Activated CD8-positive, alpha-beta memory T cell treated with anti-CD3 and anti-CD28 coated beads, Interleukin-2, amount 10 ng/mL, durations not matched to agents 7 days and 5 days (primary cell): ENCODE results near the gene VIPR2. TPM values are rescaled to one million over a fixed set of nuclear protein-coding genes. Genes with fewer than 3 reads are reported as not detected.
A peak's percentile ranks its signal among the peaks of the same experiment; 100 is the strongest.

Source experiments
- ATAC-seq: fragments of 150-1000 bp; cut with Tn5 transposase; one replicate; pipeline ENCODE4 v1.10.0; 2021; ENCODE audit warnings: moderate library complexity
- CTCF ChIA-PET: fragments of 350-600 bp; sonication (Branson Sonifier 250); formaldehyde crosslinking; loops from one replicate; lab custom pipeline; 2021; ENCODE audit warnings: antibody characterized with exemption; lab: Charles Lee
- DNase-seq: peaks from one replicate; pipeline ENCODE4 v3.0.0-alpha.2; 2020
- H3K27ac Mint-ChIP-seq: one replicate; pipeline ENCODE4 v1.8.0; 2021; ENCODE audit warnings: mild to moderate bottlenecking, mixed read lengths
- H3K27me3 Mint-ChIP-seq: one replicate; pipeline ENCODE4 v1.8.0; 2021; ENCODE audit warnings: mixed read lengths
- H3K36me3 Mint-ChIP-seq: one replicate; pipeline ENCODE4 v1.8.0; 2021; ENCODE audit warnings: mild to moderate bottlenecking, mixed read lengths
- H3K4me1 Mint-ChIP-seq: one replicate; pipeline ENCODE4 v1.8.0; 2021; ENCODE audit warnings: mixed read lengths
- H3K4me3 Mint-ChIP-seq: one replicate; pipeline ENCODE4 v1.8.0; 2021; ENCODE audit warnings: mild to moderate bottlenecking, moderate library complexity, mixed read lengths
- H3K9me3 Mint-ChIP-seq: one replicate; pipeline ENCODE4 v1.8.0; 2022; ENCODE audit warnings: low read depth, mixed read lengths
- total RNA-seq, 2 experiments: library from RNA; stranded (reverse); gene quantifications; one replicate each; pipeline ENCODE4 v1.2.3, GENCODE V29; 2021

The VIPR2 gene
- total RNA-seq, 2 experiments from 2014 or later: 0.05 TPM; not detected in 1

DNA sequence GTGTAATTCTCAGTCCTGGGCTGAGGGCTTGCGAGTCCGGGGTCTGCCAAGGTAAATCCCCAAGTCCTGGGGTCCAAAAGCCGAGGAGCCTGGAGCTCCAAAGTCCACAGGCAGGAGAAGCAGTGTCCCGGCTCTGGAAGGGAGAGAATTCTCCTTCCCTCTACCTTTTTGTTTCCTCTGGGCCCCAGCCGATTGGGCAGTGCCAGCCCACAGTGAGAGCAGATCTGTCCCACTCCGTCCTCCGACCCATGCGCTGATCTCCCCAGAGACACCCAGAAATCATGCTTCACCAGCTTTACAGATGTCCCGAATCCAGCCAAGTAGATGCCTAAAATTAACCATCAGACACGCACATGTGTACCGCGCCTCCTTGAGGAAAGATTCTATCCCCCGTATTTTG is 8.1 kb upstream of the VIPR2 start:
- no peak overlapping the region for H3K27ac Mint-ChIP-seq
- H3K27me3 Mint-ChIP-seq: no peaks in the 10 kb centered on the region
- no peak for ATAC-seq
- no peaks in the 10 kb centered on the region for H3K4me1 Mint-ChIP-seq
- CTCF ChIA-PET: no interaction called here
- no peaks in the 10 kb centered on the region for H3K36me3 Mint-ChIP-seq
- no peaks in the 10 kb centered on the region for H3K9me3 Mint-ChIP-seq
- no peak overlapping the region for H3K4me3 Mint-ChIP-seq
- DNase-seq: no peak

DNA sequence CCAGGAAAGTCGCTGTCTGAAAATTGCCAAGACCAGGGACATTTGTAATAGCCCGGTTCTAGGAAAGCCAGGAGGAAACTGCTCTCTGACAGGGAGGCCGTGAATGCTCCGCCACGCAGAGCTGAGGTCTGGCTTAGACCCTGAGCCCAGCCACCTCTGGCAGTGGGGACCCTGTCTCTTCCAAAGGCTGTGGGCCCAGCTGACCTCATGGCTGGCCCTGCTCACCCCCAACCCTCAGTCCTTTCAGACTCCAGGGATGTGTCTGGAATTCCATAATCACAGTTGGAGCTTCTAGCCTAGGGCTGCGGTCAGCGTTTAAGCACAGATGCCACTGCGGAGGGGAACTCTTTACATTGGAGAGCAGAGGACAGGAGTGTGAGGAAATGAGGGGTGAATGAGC is 6.6 kb upstream of the VIPR2 start:
- H3K27me3 Mint-ChIP-seq: no peaks in the 10 kb centered on the region
- H3K9me3 Mint-ChIP-seq: no peaks in the 10 kb centered on the region
- CTCF ChIA-PET: interaction anchor here (0.9 kb wide), 1 partner anchor 9 kb away, joined by 3 read pairs; no protein-coding TSS in a partner anchor
- no peak for DNase-seq
- no peak overlapping the region for H3K27ac Mint-ChIP-seq
- no peak overlapping the region for H3K4me3 Mint-ChIP-seq
- no peaks in the 10 kb centered on the region for H3K4me1 Mint-ChIP-seq
- no peak for ATAC-seq
- no peaks in the 10 kb centered on the region for H3K36me3 Mint-ChIP-seq

GRCh38 chr7:159149488-159149887 is 4.8 kb upstream of the VIPR2 start:
- no peaks in the 10 kb centered on the region for H3K4me1 Mint-ChIP-seq
- ATAC-seq (no peak), DNase-seq (no peak)
- peaks cover 4% of the 10 kb centered on the region for H3K27me3 Mint-ChIP-seq
- H3K4me3 Mint-ChIP-seq: no peak overlapping the region
- H3K9me3 Mint-ChIP-seq: no peaks in the 10 kb centered on the region
- no peak overlapping the region for H3K27ac Mint-ChIP-seq
- CTCF ChIA-PET: no interaction called here
- no peaks in the 10 kb centered on the region for H3K36me3 Mint-ChIP-seq

- peaks cover 3% of the 10 kb centered on the region for H3K4me1 Mint-ChIP-seq
- peak; percentile 22 for DNase-seq
- H3K27ac Mint-ChIP-seq: no peak overlapping the region
- H3K36me3 Mint-ChIP-seq: no peaks in the 10 kb centered on the region
- H3K4me3 Mint-ChIP-seq: no peak overlapping the region
- CTCF ChIA-PET: no interaction called here
- no peaks in the 10 kb centered on the region for H3K9me3 Mint-ChIP-seq
- H3K27me3 Mint-ChIP-seq: peaks cover 10% of the 10 kb centered on the region
- ATAC-seq: no peak
These were observed 4.0 kb upstream of the VIPR2 start for GRCh38 chr7:159148430-159149395.

DNA sequence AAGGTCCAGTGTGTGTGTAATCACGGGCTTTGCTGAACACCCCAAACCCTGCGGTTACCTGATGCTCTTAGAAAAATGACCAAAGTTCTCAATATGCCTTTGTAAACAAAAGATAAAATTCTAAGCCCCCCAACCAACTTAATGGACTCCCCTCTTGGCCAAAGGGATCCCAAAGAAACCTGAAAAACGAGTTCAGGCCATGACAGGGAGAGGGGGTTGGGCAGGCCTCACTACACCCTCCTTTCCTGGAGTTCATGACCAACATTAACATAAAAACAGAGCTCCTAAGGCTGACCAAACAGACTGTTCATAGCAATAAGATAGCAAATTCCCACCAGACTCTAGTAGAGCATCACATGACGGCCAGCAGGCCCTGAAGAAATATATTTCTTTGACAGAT is 3.0 kb upstream of the VIPR2 start:
- Mint-ChIP-seq H3K36me3 (no peaks in the 10 kb centered on the region), H3K4me3 (no peak overlapping the region), H3K4me1 (peaks cover 4% of the 10 kb centered on the region), H3K27me3 (peaks cover 20% of the 10 kb centered on the region), H3K27ac (no peak overlapping the region), H3K9me3 (no peaks in the 10 kb centered on the region)
- ATAC-seq (no peak), DNase-seq (no peak)
- CTCF ChIA-PET: no interaction called here

DNA sequence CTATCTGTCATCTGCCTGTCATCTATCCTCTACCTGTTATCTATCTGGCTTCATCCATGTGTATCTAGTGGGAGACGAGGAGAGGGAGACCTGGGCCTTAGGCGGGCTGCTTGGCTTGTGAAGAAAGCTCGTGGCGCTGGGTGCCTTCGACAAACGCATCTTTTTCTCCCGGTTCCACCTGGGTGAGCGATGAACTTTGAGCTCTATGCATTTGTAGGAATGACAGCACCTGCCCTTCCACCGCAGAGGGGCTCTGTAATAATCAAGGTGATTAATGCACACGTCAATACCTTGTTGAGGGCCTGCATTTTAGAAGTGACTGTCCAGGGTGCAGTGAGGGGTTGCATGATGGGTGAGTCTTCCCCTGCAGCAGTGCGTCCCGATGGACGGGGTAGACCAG is 2.6 kb upstream of the VIPR2 start:
- ATAC-seq (no peak), DNase-seq (peak; percentile 35)
- no peak overlapping the region for H3K27ac Mint-ChIP-seq
- no peak overlapping the region for H3K4me3 Mint-ChIP-seq
- H3K4me1 Mint-ChIP-seq: peaks cover 4% of the 10 kb centered on the region
- no peaks in the 10 kb centered on the region for H3K9me3 Mint-ChIP-seq
- no peaks in the 10 kb centered on the region for H3K36me3 Mint-ChIP-seq
- peaks cover 24% of the 10 kb centered on the region for H3K27me3 Mint-ChIP-seq
- CTCF ChIA-PET: no interaction called here

- H3K4me3 Mint-ChIP-seq: no peak overlapping the region
These were observed 1.6 kb upstream of the VIPR2 start for GRCh38 chr7:159146084-159146858.

GRCh38 chr7:159145490-159145855 is 806 bp upstream of the VIPR2 start:
- DNase-seq (no peak), ATAC-seq (no peak)
- Mint-ChIP-seq H3K36me3 (no peaks in the 10 kb centered on the region), H3K9me3 (no peaks in the 10 kb centered on the region), H3K27me3 (peaks cover 35% of the 10 kb centered on the region), H3K4me3 (no peak overlapping the region), H3K27ac (no peak overlapping the region), H3K4me1 (peaks cover 4% of the 10 kb centered on the region)
- CTCF ChIA-PET: no interaction called here

More at GRCh38 chr7:159146084-159146858, 1.6 kb upstream of the VIPR2 start:
- DNase-seq: no peak
- H3K9me3 Mint-ChIP-seq: no peaks in the 10 kb centered on the region
- H3K27me3 Mint-ChIP-seq: peaks cover 32% of the 10 kb centered on the region
- peaks cover 4% of the 10 kb centered on the region for H3K4me1 Mint-ChIP-seq
- CTCF ChIA-PET: no interaction called here
- no peak for ATAC-seq
- H3K27ac Mint-ChIP-seq: no peak overlapping the region
- H3K36me3 Mint-ChIP-seq: no peaks in the 10 kb centered on the region

- no peaks in the 10 kb centered on the region for H3K36me3 Mint-ChIP-seq
- no peak overlapping the region for H3K4me3 Mint-ChIP-seq
- no peak overlapping the region for H3K27ac Mint-ChIP-seq
- no peaks in the 10 kb centered on the region for H3K9me3 Mint-ChIP-seq
- peaks cover 35% of the 10 kb centered on the region for H3K27me3 Mint-ChIP-seq
- CTCF ChIA-PET: no interaction called here
- ATAC-seq (no peak), DNase-seq (peak; percentile 32)
- peaks cover 4% of the 10 kb centered on the region for H3K4me1 Mint-ChIP-seq
These were observed 598 bp downstream of the VIPR2 start for GRCh38 chr7:159143780-159144757.

GRCh38 chr7:159142730-159143129 is 1.9 kb downstream of the VIPR2 start:
- no peaks in the 10 kb centered on the region for H3K36me3 Mint-ChIP-seq
- H3K27me3 Mint-ChIP-seq: peaks cover 35% of the 10 kb centered on the region
- H3K4me3 Mint-ChIP-seq: no peak overlapping the region
- H3K9me3 Mint-ChIP-seq: no peaks in the 10 kb centered on the region
- no peak overlapping the region for H3K27ac Mint-ChIP-seq
- DNase-seq (peak; percentile 37), ATAC-seq (no peak)
- peaks cover 4% of the 10 kb centered on the region for H3K4me1 Mint-ChIP-seq
- CTCF ChIA-PET: no interaction called here

DNA sequence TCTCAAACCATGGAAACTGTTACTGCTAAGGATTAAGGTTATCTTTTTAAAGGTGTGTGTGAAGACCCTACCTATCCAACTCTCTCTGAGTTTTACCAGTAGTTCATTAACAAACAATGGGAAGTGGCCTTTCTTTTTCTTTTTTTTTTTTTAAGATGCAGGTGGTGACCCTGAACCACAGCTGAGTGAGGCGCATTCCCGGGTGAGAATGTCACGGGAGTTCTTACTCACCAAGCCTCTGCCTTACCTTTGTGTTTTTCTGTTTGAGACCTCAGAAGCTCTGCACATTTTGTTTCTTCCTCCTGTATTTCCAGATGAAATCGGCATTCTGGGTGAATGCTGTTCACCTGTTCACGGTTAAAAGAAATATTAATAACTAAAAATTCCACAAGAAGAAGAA is 2.5 kb downstream of the VIPR2 start:
- no peaks in the 10 kb centered on the region for H3K9me3 Mint-ChIP-seq
- no peak overlapping the region for H3K27ac Mint-ChIP-seq
- CTCF ChIA-PET: interaction anchor here (0.7 kb wide), 1 partner anchor 9 kb away, joined by 3 read pairs; no protein-coding TSS in a partner anchor
- no peak for DNase-seq
- no peak for ATAC-seq
- no peaks in the 10 kb centered on the region for H3K36me3 Mint-ChIP-seq
- H3K4me3 Mint-ChIP-seq: no peak overlapping the region
- H3K27me3 Mint-ChIP-seq: peaks cover 35% of the 10 kb centered on the region
- peaks cover 4% of the 10 kb centered on the region for H3K4me1 Mint-ChIP-seq

DNA sequence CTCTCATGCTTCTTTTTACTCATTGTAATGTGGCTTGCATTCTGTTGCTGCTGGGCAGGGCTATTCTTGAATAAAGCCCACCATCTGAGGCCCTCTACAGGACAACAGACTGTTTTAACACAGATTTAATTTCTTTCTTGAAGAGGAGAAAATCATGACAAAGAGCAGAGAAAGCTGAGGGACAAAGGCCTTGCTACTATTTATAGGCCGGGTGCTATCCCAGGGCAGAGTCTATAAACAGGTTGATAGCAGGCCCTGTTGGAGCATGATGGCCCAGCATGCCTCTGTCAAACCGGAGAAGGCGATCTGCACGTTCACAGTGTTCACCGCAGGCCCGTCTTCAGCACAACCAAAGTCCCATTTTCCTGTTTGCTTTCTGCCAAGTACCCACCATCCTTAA is 3.0 kb downstream of the VIPR2 start:
- Mint-ChIP-seq H3K27me3 (peaks cover 35% of the 10 kb centered on the region), H3K9me3 (no peaks in the 10 kb centered on the region), H3K4me1 (peaks cover 4% of the 10 kb centered on the region), H3K4me3 (no peak overlapping the region), H3K36me3 (no peaks in the 10 kb centered on the region), H3K27ac (no peak overlapping the region)
- no peak for ATAC-seq
- CTCF ChIA-PET: interaction anchor here (0.7 kb wide), 1 partner anchor 10 kb away, joined by 3 read pairs; no protein-coding TSS in a partner anchor
- DNase-seq: peak; percentile 23

- Mint-ChIP-seq H3K4me3 (no peak overlapping the region), H3K27ac (no peak overlapping the region), H3K4me1 (peaks cover 4% of the 10 kb centered on the region), H3K36me3 (no peaks in the 10 kb centered on the region), H3K9me3 (no peaks in the 10 kb centered on the region), H3K27me3 (peaks cover 35% of the 10 kb centered on the region)
- peak; percentile 35 for DNase-seq
- no peak for ATAC-seq
- CTCF ChIA-PET: no interaction called here
These were observed 3.5 kb downstream of the VIPR2 start for GRCh38 chr7:159141167-159141566.
